ENCODE data around the gene OPCML. TPM values are rescaled to one million over a fixed set of nuclear protein-coding genes. Genes with fewer than 3 reads are reported as not detected.

Gene OPCML
- total and polyA plus RNA-seq, 2 of the 13 experiments (the other 11 are each of a cell fraction or from before 2014, with no cell fraction given), result not detected

DNA sequence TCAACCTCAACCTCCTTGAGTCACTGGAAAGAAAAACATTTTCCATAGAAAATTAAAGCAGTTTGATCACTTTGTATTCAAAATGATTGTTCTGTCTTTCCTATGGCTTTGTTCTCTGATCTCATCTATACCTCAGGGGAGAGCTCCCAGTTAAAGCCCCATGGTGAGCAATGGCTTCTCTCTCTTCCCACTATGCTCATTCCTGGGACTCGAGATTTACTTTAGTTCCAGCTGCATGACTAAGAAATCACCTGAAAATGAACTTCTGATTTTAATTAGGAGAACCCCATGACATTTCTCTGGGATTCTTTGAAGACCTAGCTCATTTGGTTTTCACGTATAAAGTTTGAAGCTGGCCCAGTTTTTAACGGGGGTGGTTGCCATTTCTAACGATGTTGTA lies 921.5 kb downstream of the OPCML start:
- H3K27ac ChIP-seq (ENCODE audit: extremely low read length, insufficient read depth, low read length), result no peak overlapping the region
- no peaks in the 10 kb centered on the region for H4K20me1 ChIP-seq (ENCODE audit: insufficient read depth, low read length)
- 13% methylated on average over 4 of the region's 4 CpGs for WGBS (ENCODE audit: low lambda C conversion rate)
- BruUV-seq (replicated peaks), result no TSS peak
- H3K27me3 ChIP-seq (ENCODE audit: control insufficient read depth in 1 of 2, insufficient read depth in 2 of 2, low read length in 2 of 2), result no peaks in the 10 kb centered on the region
- no peak overlapping the region for H3K4me2 ChIP-seq (ENCODE audit: low read depth, low read length)
- TF ChIP-seq, protein P1, sequence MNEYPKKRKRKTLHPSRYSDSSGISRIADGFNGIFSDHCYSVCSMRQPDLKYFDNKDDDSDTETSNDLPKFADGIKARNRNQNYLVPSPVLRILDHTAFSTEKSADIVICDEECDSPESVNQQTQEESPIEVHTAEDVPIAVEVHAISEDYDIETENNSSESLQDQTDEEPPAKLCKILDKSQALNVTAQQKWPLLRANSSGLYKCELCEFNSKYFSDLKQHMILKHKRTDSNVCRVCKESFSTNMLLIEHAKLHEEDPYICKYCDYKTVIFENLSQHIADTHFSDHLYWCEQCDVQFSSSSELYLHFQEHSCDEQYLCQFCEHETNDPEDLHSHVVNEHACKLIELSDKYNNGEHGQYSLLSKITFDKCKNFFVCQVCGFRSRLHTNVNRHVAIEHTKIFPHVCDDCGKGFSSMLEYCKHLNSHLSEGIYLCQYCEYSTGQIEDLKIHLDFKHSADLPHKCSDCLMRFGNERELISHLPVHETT (CRISPR knock-in tag; conservative IDR thresholded peaks at IDR 0.05), result no peak
- TF ChIP-seq ZNF33B (CRISPR knock-in tag; IDR thresholded peaks at IDR 0.05) (no peak), MIXL1 (CRISPR knock-in tag; IDR thresholded peaks at IDR 0.05) (no peak), ZNF777 (CRISPR knock-in tag; IDR thresholded peaks at IDR 0.05) (no peak), GPN1 (CRISPR knock-in tag; IDR thresholded peaks at IDR 0.05; ENCODE audit: borderline replicate concordance) (no peak), ZNF709 (CRISPR knock-in tag; IDR thresholded peaks at IDR 0.05) (no peak), CCAR2 (optimal IDR thresholded peaks at IDR 0.05; ENCODE audit: low read depth, low read length) (no peak), GATAD1 (CRISPR knock-in tag; IDR thresholded peaks at IDR 0.05) (no peak), GZF1 (CRISPR knock-in tag; IDR thresholded peaks at IDR 0.05) (no peak), GLI4 (CRISPR knock-in tag; IDR thresholded peaks at IDR 0.05; ENCODE audit: borderline replicate concordance) (no peak), ZNF256 (CRISPR knock-in tag; conservative IDR thresholded peaks at IDR 0.05) (no peak), BRD4 (CRISPR knock-in tag; IDR thresholded peaks at IDR 0.05) (no peak), MTF1 (CRISPR knock-in tag; IDR thresholded peaks at IDR 0.05) (no peak), ZNF691 (CRISPR knock-in tag; IDR thresholded peaks at IDR 0.05; ENCODE audit: borderline replicate concordance, low read depth) (no peak), ZNF329 (CRISPR knock-in tag; IDR thresholded peaks at IDR 0.05; ENCODE audit: low read depth) (no peak)
- TF ChIP-seq, protein P2, sequence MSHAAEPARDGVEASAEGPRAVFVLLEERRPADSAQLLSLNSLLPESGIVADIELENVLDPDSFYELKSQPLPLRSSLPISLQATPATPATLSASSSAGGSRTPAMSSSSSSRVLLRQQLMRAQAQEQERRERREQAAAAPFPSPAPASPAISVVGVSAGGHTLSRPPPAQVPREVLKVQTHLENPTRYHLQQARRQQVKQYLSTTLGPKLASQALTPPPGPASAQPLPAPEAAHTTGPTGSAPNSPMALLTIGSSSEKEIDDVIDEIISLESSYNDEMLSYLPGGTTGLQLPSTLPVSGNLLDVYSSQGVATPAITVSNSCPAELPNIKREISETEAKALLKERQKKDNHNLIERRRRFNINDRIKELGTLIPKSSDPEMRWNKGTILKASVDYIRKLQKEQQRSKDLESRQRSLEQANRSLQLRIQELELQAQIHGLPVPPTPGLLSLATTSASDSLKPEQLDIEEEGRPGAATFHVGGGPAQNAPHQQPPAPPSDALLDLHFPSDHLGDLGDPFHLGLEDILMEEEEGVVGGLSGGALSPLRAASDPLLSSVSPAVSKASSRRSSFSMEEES (CRISPR knock-in tag; IDR thresholded peaks at IDR 0.05), result no peak
- TF ChIP-seq, protein P3, sequence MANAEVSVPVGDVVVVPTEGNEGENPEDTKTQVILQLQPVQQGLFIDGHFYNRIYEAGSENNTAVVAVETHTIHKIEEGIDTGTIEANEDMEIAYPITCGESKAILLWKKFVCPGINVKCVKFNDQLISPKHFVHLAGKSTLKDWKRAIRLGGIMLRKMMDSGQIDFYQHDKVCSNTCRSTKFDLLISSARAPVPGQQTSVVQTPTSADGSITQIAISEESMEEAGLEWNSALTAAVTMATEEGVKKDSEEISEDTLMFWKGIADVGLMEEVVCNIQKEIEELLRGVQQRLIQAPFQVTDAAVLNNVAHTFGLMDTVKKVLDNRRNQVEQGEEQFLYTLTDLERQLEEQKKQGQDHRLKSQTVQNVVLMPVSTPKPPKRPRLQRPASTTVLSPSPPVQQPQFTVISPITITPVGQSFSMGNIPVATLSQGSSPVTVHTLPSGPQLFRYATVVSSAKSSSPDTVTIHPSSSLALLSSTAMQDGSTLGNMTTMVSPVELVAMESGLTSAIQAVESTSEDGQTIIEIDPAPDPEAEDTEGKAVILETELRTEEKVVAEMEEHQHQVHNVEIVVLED (CRISPR knock-in tag; IDR thresholded peaks at IDR 0.05; ENCODE audit: borderline replicate concordance), result no peak
- TF ChIP-seq, protein P4, sequence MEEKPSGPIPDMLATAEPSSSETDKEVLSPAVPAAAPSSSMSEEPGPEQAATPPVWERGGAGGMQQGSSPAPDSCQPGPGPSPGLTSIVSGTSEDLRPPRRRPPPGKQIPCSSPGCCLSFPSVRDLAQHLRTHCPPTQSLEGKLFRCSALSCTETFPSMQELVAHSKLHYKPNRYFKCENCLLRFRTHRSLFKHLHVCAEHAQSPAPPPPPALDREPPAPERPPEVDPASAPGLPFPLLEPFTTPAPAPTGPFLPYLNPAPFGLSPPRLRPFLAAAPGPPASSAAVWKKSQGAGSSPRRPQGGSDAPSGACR (CRISPR knock-in tag; IDR thresholded peaks at IDR 0.05), result no peak
- intact Hi-C loops (cut with micrococcal nuclease; ENCODE audit: unreplicated experiment) (no loop called here), in situ Hi-C loops (cut with HindIII; ENCODE audit: extremely low pct_ligation_motif_present, low pct_unique_long_range_greater_than_20kb) (no loop called here)
- peaks cover 93% of the 10 kb centered on the region for H3K9me3 ChIP-seq (ENCODE audit: low read length)
- ATAC-seq, result no peak
- H3K4me1 ChIP-seq (ENCODE audit: insufficient read depth, low read length), result no peaks in the 10 kb centered on the region
- H3K4me3 ChIP-seq (replicated peaks in 1 of 3; ENCODE audit: insufficient read depth in 1 of 3, low read depth in 2 of 3, low read length in 3 of 3), result no peak overlapping the region
- no peak for FAIRE-seq
- no peaks in the 10 kb centered on the region for H3K79me2 ChIP-seq (ENCODE audit: insufficient read depth, low read length)
- H3K36me3 ChIP-seq (replicated peaks in 1 of 2; ENCODE audit: control insufficient read depth in 1 of 2, insufficient read depth in 2 of 2, low read length in 2 of 2), result no peaks in the 10 kb centered on the region
- ChIA-PET POLR2A (no interaction called here), CTCF (ENCODE audit: low intra/inter-chr PET ratio, low total read pairs) (no interaction called here)
- DNase-seq (ENCODE audit: low spot score), result no peak
- H3K9ac ChIP-seq (ENCODE audit: insufficient read depth, low read depth, low read length), result no peak overlapping the region
- no peak overlapping the region for H2AFZ ChIP-seq (ENCODE audit: low read length)

Measured in HepG2 (cell line).